Measurements from ENCODE around the gene PTPRO.
A peak's percentile ranks its signal among the peaks of the same experiment; 100 is the strongest.

PTPRO gene

DNA sequence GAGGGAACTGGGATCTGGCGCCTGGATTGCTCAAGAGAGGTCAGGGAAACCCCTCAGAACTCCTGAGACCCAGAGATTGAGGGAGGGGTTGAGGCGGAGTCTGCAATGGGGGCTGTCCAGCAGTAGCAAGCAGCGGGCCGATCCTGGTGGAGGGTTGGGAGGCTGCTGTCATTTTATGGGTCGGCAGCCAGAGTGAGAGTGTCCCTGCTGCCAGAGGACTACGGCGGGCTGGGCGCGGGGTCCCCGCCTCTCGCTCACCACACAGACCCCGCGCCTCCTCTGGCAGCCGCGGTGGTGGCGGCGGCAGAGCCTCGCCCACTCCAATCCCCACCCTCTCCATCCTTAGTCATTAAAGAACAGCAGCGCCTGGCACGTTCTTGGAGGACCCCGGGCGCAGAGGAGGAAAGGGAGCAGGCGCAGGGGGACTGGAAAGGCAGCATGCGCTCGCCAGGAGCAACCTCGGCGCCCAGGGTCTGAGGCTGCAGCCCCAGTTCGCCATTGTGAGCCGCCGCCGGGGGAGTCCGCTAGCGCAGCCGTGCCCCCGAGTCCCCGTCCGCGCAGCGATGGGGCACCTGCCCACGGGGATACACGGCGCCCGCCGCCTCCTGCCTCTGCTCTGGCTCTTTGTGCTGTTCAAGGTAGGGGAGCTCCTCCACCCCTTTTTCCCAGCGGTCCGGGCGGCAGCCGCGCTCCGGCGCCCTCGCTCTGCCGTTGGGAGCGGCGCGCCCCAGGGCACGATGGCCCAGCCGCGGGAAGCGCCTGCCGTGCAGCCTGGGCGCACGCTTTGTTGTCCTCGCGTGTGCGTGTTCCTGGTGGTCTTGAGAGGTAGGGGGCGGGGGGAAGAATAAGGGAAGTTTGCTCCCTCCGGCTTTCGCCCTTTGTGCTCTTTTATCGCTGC is at the start of gene PTPRO:
Gene PTPRO (plus strand): TSS at position 345 of the 898 bp plus-strand sequence.
- no peak for DNase-seq (ENCODE audit: low read depth)
- TF ChIP-seq, protein P1, sequence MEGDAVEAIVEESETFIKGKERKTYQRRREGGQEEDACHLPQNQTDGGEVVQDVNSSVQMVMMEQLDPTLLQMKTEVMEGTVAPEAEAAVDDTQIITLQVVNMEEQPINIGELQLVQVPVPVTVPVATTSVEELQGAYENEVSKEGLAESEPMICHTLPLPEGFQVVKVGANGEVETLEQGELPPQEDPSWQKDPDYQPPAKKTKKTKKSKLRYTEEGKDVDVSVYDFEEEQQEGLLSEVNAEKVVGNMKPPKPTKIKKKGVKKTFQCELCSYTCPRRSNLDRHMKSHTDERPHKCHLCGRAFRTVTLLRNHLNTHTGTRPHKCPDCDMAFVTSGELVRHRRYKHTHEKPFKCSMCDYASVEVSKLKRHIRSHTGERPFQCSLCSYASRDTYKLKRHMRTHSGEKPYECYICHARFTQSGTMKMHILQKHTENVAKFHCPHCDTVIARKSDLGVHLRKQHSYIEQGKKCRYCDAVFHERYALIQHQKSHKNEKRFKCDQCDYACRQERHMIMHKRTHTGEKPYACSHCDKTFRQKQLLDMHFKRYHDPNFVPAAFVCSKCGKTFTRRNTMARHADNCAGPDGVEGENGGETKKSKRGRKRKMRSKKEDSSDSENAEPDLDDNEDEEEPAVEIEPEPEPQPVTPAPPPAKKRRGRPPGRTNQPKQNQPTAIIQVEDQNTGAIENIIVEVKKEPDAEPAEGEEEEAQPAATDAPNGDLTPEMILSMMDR (conservative IDR thresholded peaks at IDR 0.05; ENCODE audit: low read depth, low read length): no peak
- H3K4me3 ChIP-seq (ENCODE audit: low read length): peak within 1 kb of the TSS; percentile 47

DNA sequence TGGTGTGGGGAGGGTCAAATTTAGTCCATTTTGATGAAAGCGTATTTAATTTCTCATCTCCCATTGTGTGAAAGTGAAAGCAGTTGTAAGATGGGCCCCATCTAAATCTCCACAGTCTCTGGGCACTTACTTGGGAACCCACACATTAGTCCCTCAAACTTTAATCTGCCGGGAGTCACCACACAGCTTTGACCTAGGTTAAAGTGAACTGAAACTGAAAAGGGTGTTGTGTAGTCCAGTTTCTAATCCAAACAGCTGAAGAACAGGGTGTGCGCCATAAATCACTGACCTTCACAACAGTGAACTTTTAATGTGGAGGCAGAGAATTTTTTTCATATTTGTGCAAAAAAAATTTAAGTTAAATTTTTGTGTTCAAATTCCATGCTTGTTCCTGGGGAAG is 48.4 kb upstream of the PTPRO start:
- H3K4me3 ChIP-seq (ENCODE audit: low read length): no peak overlapping the region
- DNase-seq (ENCODE audit: low read depth): no peak
- TF ChIP-seq, protein P1 (conservative IDR thresholded peaks at IDR 0.05; ENCODE audit: low read depth, low read length): no peak

DNA sequence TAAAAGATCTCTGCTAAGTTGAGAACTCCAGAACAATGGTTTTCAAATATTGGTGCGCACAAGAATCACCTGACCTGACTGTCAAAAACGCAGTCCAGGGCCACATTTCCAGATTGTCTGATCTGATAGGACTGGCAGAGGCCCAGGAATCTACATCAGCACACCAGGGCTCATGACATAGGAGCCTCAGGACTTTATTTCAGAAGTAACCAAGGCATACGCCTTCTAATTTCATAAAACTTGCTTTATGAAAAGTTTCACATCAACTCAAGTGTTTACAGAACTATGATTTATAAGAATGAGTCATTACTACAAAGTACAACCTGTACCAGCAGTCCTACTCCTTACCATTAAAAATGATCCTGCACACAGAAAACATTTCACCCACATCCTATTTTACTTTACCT is 47.7 kb upstream of the PTPRO start:
- H3K4me3 ChIP-seq (ENCODE audit: low read length): no peak overlapping the region
- TF ChIP-seq, protein P1 (conservative IDR thresholded peaks at IDR 0.05; ENCODE audit: low read depth, low read length): no peak
- no peak for DNase-seq (ENCODE audit: low read depth)

DNA sequence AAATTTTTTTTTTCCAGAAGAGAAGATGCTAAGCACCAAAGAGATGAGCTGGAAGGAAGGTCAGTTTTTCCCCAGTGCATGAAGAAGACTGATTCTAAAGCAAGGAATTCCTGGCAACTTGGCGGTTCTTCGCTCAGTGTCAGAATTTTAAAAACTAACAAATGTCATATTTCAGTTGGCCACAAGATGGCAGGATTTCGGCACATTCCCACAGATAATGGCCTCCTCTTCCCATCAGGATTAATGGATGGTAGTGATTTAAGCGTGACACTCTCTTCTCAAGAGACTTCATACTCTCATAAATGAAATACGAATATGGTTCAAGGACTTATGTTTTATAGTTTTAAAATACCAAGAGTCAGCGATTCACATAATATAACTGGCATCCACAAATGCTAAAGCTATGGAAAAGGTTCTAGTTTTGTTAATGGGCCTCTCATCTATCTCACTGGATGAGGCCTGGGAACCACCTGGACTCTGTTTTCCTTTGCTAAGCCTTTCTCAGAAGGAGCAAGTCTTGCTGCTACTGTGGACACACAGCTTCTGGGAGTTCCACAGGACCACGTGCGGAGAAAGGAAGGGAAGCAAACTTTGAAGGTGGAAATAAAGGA is 46.1 kb upstream of the PTPRO start:
- no peak for DNase-seq (ENCODE audit: low read depth)
- TF ChIP-seq, protein P1 (conservative IDR thresholded peaks at IDR 0.05; ENCODE audit: low read depth, low read length): peak; percentile 64
- no peak overlapping the region for H3K4me3 ChIP-seq (ENCODE audit: low read length)

DNA sequence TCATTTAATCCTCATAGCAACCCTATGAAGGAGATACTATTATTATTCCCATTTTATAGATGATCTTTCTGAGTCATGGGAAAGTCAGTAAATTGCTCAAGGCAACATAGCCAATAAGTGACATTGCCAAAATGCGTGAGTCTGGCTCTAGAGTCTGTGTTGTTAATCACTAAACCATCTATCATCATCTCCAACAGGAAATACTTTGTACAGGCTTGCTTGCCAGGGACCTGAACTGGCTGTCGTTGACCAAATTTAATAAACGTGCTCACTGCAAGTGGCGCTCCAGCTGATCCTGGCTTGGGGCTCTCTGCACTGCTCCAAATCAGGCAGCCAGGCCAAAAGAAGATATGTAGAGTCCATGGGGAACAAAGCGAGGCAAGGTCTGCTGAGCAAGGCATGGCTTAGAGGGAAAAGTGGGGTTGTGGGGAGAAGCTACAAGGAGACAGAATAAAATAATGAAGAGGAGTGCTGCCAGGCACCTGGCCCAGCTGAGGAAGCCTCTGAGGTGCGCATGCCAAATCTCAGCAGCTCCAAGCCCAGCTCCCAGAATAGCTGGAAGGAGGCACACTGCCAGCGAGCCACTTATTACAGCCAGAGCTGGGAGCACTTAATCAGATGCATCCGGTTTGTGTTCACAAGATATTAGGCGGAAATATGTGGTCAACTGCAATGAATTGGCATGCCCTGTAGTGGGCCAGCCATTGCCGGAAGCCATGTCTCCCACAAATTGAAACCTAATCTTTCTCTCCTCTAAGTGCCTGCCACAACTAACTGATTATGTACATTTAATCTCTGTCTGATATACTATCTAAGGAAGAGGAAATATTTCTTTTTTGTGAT is 43.3 kb upstream of the PTPRO start:
- TF ChIP-seq, protein P1 (conservative IDR thresholded peaks at IDR 0.05; ENCODE audit: low read depth, low read length): no peak
- no peak for DNase-seq (ENCODE audit: low read depth)
- H3K4me3 ChIP-seq (ENCODE audit: low read length): no peak overlapping the region

DNA sequence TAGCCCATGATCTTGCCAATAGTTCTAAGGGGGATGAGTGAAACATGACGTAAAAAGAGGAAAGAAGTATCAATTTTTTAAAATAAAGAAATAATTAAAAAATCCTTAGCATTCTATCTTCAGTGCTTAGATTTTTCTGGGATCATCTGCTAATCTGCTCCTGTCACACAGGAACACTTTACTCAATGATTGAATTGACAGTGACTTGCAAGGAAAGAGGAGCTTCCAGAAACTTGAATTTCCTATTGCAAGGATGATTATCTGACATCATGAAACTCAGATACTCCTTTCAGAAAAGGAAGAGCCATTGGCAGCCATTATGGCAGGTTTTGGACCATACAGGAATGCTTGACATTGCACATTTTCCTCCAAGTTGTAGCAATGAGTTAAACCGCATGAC is 41.4 kb upstream of the PTPRO start:
- TF ChIP-seq, protein P1 (conservative IDR thresholded peaks at IDR 0.05; ENCODE audit: low read depth, low read length): no peak
- H3K4me3 ChIP-seq (ENCODE audit: low read length): no peak overlapping the region
- DNase-seq (ENCODE audit: low read depth): no peak

Measured in retinal pigment epithelial cell (primary cell).